DOHH2 (cell line): ENCODE results near the gene HOXC5.

Experiments used
- CTCF ChIP-seq: fragments of 200-600 bp; sonication (generic); IDR thresholded peaks from one replicate; pipeline ENCODE4 v1.5.1; 2014; ENCODE audit warnings: antibody characterized with exemption, mild to moderate bottlenecking, low read depth, low read length; ENCODE audit not compliant: poor library complexity, severe bottlenecking
- EZH2phosphoT487 ChIP-seq: fragments of 200-600 bp; sonication (generic); IDR thresholded peaks from 2 replicates; pipeline ENCODE4 v1.6.1; 2017; ENCODE audit warnings: borderline replicate concordance, mild to moderate bottlenecking, antibody characterized with exemption, low read length, moderate library complexity, mixed read lengths

DNA sequence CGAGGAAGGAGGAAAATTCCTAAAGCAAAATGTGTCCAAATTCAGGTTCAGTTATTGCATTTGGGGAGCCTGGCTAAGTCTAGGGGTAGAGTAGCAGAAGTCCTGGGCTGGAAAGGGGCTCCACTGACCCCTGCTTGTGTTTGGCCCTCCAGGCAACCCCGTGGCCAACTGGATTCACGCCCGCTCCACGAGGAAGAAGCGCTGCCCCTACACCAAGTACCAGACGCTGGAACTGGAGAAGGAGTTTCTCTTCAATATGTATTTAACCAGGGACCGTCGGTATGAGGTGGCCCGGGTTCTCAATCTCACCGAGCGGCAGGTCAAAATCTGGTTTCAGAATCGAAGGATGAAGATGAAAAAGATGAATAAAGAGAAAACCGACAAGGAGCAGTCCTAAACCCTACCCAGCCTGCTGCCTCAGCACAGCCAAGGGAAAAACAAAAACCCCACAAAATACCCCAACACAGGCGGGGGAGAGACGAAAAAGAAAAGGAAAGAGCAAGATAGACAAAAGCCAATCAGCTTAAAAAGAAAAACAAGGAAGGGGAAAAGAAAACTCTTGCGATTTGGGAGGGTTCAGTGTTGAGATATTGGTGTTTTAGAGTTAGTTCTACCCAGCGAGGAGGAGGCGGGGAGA lies 30.5 kb upstream of the HOXC5 start:
- no peak for TF ChIP-seq CTCF
- TF ChIP-seq EZH2phosphoT487 = no peak
